Hepatocyte (in vitro differentiated cells): ENCODE measurements around the gene ABHD3. TPM values are rescaled to one million over a fixed set of nuclear protein-coding genes. Genes with fewer than 3 reads are reported as not detected.
"Not testable (repeated sequence)": the region's sequence is repeated elsewhere in the genome, so short reads cannot be mapped to it uniquely, and the experiment has no call there.

Experiments used
- DNase-seq: peaks from one replicate; pipeline ENCODE4 v3.0.0-alpha.2; 2016; ENCODE audit warnings: low spot score
- H2AFZ ChIP-seq: fragments of 200-600 bp; sonication (generic); 2 replicates; pipeline ENCODE4 v1.6.0; 2016; ENCODE audit warnings: antibody characterized with exemption, mild to moderate bottlenecking
- H3K27ac ChIP-seq: fragments of 200-600 bp; sonication (generic); 2 replicates; pipeline ENCODE4 v1.5.1; 2016; ENCODE audit warnings: mild to moderate bottlenecking
- H3K27me3 ChIP-seq: fragments of 200-600 bp; sonication (generic); 2 replicates; pipeline ENCODE4 v1.6.1; 2016
- H3K36me3 ChIP-seq: fragments of 200-600 bp; sonication (generic); replicated peaks from 2 replicates; pipeline ENCODE4 v1.5.1; 2016; ENCODE audit warnings: low read depth; ENCODE audit not compliant: insufficient read depth
- H3K4me1 ChIP-seq: fragments of 200-600 bp; sonication (generic); 2 replicates; pipeline ENCODE4 v1.5.1; 2016; ENCODE audit warnings: mild to moderate bottlenecking, moderate library complexity; ENCODE audit not compliant: insufficient read depth
- H3K4me2 ChIP-seq: fragments of 200-600 bp; sonication (generic); 2 replicates; pipeline ENCODE4 v1.6.0; 2016
- H3K4me3 ChIP-seq: fragments of 200-600 bp; sonication (generic); 2 replicates; pipeline ENCODE4 v1.5.1; 2016; ENCODE audit warnings: mild to moderate bottlenecking
- H3K79me2 ChIP-seq: fragments of 200-600 bp; sonication (generic); 2 replicates; pipeline ENCODE4 v1.6.0; 2017; ENCODE audit warnings: mild to moderate bottlenecking
- H3K9me2 ChIP-seq: fragments of 200-600 bp; sonication (generic); replicated peaks from 2 replicates; pipeline ENCODE4 v1.6.0; 2017; ENCODE audit warnings: mild to moderate bottlenecking; ENCODE audit not compliant: insufficient read depth
- H3K9me3 ChIP-seq: fragments of 200-600 bp; sonication (generic); 2 replicates; pipeline ENCODE4 v1.5.1; 2016; ENCODE audit warnings: low read depth, mild to moderate bottlenecking
- H4K20me1 ChIP-seq: fragments of 200-600 bp; sonication (generic); 2 replicates; pipeline ENCODE4 v1.6.0; 2016; ENCODE audit warnings: mild to moderate bottlenecking; ENCODE audit not compliant: insufficient read depth, poor library complexity, severe bottlenecking
- EZH2 ChIP-seq: fragments of 200-600 bp; sonication (generic); IDR thresholded peaks from 2 replicates; pipeline ENCODE4 v1.6.1; 2016; ENCODE audit warnings: antibody characterized with exemption, mild to moderate bottlenecking, borderline replicate concordance
- EZH2phosphoT487 ChIP-seq: fragments of 200-600 bp; sonication (generic); IDR thresholded peaks from one replicate; pipeline ENCODE4 v1.6.1; 2018; ENCODE audit warnings: antibody characterized with exemption, mild to moderate bottlenecking, low read depth, moderate library complexity; ENCODE audit not compliant: unreplicated experiment, severe bottlenecking
- WGBS: methylation state at CpG from one replicate; pipeline ENCODE4 v1.1.6; 2016; ENCODE audit warnings: low lambda C conversion rate; ENCODE audit errors: missing lambda C conversion rate; 5-methylcytosine and 5-hydroxymethylcytosine counted together
- polyA plus RNA-seq: library from polyadenylated mRNA; unstranded; fragments of >200 nt; fragmentation: Nextera tagmentation; extraction: Ambion mirVana; gene quantifications from 2 replicates; pipeline ENCODE4 v1.2.1, GENCODE V29; 2016
- total RNA-seq: library from RNA; depleted of rRNA; stranded (reverse); fragments of >200 nt; gene quantifications from 2 replicates; pipeline ENCODE4 v1.2.3, GENCODE V29; 2014
- TF ChIP-seq, protein P1 (sequence below): fragments of 200-600 bp; sonication (generic); IDR thresholded peaks from 2 replicates; pipeline ENCODE4 v1.5.1; 2016; ENCODE audit warnings: antibody characterized with exemption, mild to moderate bottlenecking; ENCODE audit not compliant: poor library complexity

ABHD3 gene
- total and polyA plus RNA-seq, 2 experiments from 2014 or later, result 45.9 to 60.1 TPM

DNA sequence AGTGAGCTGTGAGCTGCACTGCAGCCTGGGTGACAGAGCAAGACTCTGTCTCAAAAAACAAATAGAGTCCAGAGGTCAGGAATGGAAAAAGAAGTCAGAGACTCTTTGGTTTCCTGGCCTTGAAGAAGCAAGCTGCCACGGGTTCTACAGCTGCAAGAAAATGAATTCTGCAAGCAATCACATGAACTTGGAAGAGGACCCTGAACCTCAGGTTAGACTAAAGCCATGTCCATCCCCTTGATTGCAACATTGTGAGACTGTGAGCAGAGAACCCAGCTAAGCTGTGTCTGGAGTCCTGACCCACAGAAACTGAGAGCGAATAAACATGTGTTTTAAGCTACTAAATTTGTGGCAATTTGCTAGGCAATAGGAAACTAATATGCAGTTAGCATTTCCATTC, 23.1 kb upstream of the ABHD3 start:
- 71% methylated on average over 2 of the region's 2 CpGs for WGBS
- peak overlapping the region; percentile 15 for H3K27ac ChIP-seq
- DNase-seq, result peak; percentile 16

DNA sequence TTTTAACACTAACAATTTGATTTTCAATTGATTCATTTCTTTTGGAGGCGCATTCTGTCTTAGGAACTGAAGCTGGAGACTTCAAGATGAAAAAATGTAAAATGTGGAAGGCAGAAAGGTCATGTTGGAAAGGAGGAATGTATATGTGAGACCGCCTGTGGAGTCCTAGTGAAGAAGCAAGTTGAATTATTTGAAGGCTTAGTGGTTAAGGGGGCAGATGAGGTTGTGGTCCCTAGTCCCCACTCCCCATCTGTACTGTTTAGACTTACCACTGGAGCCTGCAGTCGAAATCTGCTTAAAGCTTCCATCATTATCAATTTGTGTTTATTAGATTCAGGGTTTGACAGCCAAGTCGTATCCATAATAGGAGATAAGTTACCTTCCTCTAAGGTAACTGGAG, 20.6 kb upstream of the ABHD3 start:
- Histone ChIP-seq H3K4me1 (no peaks in the 10 kb centered on the region), H3K79me2 (no peaks in the 10 kb centered on the region), H3K27ac (no peak overlapping the region), H3K36me3 (no peaks in the 10 kb centered on the region), H2AFZ (no peak overlapping the region), H3K9me3 (no peaks in the 10 kb centered on the region), H3K4me2 (no peak overlapping the region), H3K9me2 (no peaks in the 10 kb centered on the region), H4K20me1 (no peaks in the 10 kb centered on the region), H3K27me3 (no peaks in the 10 kb centered on the region), H3K4me3 (no peak overlapping the region)
- WGBS, result 77% methylated on average over 4 of the region's 4 CpGs
- TF ChIP-seq, protein P1, sequence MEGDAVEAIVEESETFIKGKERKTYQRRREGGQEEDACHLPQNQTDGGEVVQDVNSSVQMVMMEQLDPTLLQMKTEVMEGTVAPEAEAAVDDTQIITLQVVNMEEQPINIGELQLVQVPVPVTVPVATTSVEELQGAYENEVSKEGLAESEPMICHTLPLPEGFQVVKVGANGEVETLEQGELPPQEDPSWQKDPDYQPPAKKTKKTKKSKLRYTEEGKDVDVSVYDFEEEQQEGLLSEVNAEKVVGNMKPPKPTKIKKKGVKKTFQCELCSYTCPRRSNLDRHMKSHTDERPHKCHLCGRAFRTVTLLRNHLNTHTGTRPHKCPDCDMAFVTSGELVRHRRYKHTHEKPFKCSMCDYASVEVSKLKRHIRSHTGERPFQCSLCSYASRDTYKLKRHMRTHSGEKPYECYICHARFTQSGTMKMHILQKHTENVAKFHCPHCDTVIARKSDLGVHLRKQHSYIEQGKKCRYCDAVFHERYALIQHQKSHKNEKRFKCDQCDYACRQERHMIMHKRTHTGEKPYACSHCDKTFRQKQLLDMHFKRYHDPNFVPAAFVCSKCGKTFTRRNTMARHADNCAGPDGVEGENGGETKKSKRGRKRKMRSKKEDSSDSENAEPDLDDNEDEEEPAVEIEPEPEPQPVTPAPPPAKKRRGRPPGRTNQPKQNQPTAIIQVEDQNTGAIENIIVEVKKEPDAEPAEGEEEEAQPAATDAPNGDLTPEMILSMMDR, result no peak
- TF ChIP-seq EZH2phosphoT487 (no peak), EZH2 (no peak)
- DNase-seq, result no peak

More for the DNA sequence above, 23.1 kb upstream of the ABHD3 start:
- no peaks in the 10 kb centered on the region for H3K4me1 ChIP-seq
- TF ChIP-seq EZH2phosphoT487, result no peak
- TF ChIP-seq, protein P1, result no peak
- no peak overlapping the region for H3K4me2 ChIP-seq
- no peaks in the 10 kb centered on the region for H3K9me3 ChIP-seq
- H3K79me2 ChIP-seq, result no peaks in the 10 kb centered on the region
- H2AFZ ChIP-seq, result no peak overlapping the region
- no peaks in the 10 kb centered on the region for H3K27me3 ChIP-seq
- no peaks in the 10 kb centered on the region for H4K20me1 ChIP-seq
- no peaks in the 10 kb centered on the region for H3K9me2 ChIP-seq
- no peak overlapping the region for H3K4me3 ChIP-seq
- no peaks in the 10 kb centered on the region for H3K36me3 ChIP-seq

DNA sequence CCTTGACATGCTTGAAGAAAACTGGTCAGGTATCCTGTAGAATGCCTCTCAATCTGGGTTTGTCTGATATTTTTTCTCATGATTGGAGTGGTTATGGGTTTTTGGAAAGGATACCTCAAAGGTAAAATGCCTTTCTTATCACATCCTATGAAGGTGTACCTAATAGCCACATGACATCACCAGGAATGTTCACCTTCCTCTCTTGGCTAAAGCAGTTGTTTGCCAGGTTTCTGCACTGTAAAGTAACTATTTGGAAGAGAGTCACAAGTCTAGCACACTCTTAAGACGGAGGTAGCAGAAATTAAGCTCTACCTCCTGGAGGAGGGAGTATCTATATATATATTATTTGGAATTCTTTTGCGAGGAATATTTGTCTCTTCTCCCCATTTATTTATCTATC, 18.1 kb upstream of the ABHD3 start:
- no peak for DNase-seq
- H3K9me3 ChIP-seq, result no peaks in the 10 kb centered on the region
- TF ChIP-seq EZH2, result no peak
- no peak for TF ChIP-seq EZH2phosphoT487
- TF ChIP-seq, protein P1, result no peak
- 90% methylated on average over 2 of the region's 2 CpGs for WGBS
- no peak overlapping the region for H2AFZ ChIP-seq
- H3K9me2 ChIP-seq, result no peaks in the 10 kb centered on the region
- H3K36me3 ChIP-seq, result no peaks in the 10 kb centered on the region
- no peak overlapping the region for H3K27ac ChIP-seq
- H3K4me2 ChIP-seq, result no peak overlapping the region
- no peaks in the 10 kb centered on the region for H4K20me1 ChIP-seq
- no peaks in the 10 kb centered on the region for H3K79me2 ChIP-seq
- H3K4me3 ChIP-seq, result no peak overlapping the region
- H3K27me3 ChIP-seq, result no peaks in the 10 kb centered on the region
- H3K4me1 ChIP-seq, result no peaks in the 10 kb centered on the region

DNA sequence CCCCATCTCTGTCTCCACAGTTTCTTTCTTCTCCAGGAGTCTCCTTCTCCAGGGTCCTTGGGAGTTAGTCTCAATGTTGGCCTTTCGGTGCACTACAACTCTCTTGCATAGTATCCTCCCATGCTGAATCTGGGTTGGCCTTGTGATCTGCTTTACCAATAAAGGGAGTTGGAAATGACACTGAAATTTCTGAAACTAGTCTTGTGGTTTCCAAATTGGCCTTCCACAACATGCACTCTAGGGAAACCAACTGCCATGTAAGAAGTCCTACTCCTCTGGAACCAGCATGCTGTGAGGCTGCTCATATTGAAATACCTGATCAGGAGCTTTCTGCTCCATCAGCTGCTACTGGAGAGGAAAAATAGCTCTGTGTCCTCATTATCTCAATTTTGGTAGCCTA, 9.9 kb upstream of the ABHD3 start:
- Histone ChIP-seq H4K20me1 (no peaks in the 10 kb centered on the region), H3K27me3 (no peaks in the 10 kb centered on the region), H3K4me3 (no peak overlapping the region), H3K36me3 (no peaks in the 10 kb centered on the region), H3K9me3 (no peaks in the 10 kb centered on the region), H3K4me1 (no peaks in the 10 kb centered on the region), H3K79me2 (no peaks in the 10 kb centered on the region), H3K27ac (no peak overlapping the region), H3K4me2 (no peak overlapping the region), H2AFZ (no peak overlapping the region), H3K9me2 (no peaks in the 10 kb centered on the region)
- no peak for TF ChIP-seq EZH2phosphoT487
- TF ChIP-seq, protein P1, result no peak
- TF ChIP-seq EZH2, result no peak
- no peak for DNase-seq
- 96% methylated on average over 1 of the region's 1 CpG for WGBS

DNA sequence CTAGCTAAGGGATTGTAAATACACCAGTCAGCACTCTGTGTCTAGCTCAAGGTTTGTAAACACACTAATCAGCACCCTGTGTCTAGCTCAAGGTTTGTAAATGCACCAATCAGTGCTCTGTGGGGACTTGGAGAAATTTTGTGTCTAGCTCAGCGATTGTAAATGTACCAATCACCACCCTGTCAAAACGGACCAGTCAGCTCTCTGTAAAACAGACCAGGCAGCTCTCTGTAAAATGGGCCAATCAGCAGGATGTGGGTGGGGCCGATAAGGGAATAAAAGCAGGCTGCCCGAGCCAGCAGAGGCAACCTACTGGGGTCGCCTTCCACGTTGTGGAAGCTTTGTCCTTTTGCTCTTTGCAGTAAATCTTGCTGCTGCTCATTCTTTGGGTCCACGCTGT, 2.6 kb upstream of the ABHD3 start:
- peaks cover 14% of the 10 kb centered on the region for H3K79me2 ChIP-seq
- not testable (repeated sequence) for H3K27ac ChIP-seq, DNase-seq, H3K4me3 ChIP-seq, H2AFZ ChIP-seq, H3K36me3 ChIP-seq, H3K9me2 ChIP-seq, H4K20me1 ChIP-seq, H3K27me3 ChIP-seq, H3K4me2 ChIP-seq, H3K9me3 ChIP-seq, H3K4me1 ChIP-seq
- 91% methylated on average over 7 of the region's 7 CpGs for WGBS
